Upper lobe of left lung (tissue), 4 donors: ENCODE measurements around the gene XRCC4.

ENCODE experiments used
- CTCF ChIP-seq, 6 experiments: fragments of 450-650 bp in 4 of 6; fragments of 200-600 bp in 2 of 6; sonication (generic) in 2 of 6; IDR thresholded peaks; one replicate each; pipeline ENCODE4 v1.5.1; 2016 to 2019; ENCODE audit warnings: antibody characterized with exemption in 6 of 6
- EP300 ChIP-seq, 4 donors: sonication (generic); formaldehyde crosslinking; IDR thresholded peaks; one replicate each; pipeline ENCODE4 v1.5.1; 2017; ENCODE audit warnings: antibody characterized with exemption in 4 of 4, control low read depth in 2 of 4
- POLR2A ChIP-seq, 4 donors: fragments of 450-650 bp; IDR thresholded peaks; one replicate each; pipeline ENCODE4 v1.5.1; 2016 to 2017; ENCODE audit warnings: antibody characterized with exemption in 4 of 4, mild to moderate bottlenecking in 2 of 4
- POLR2AphosphoS5 ChIP-seq, 2 donors: sonication (generic); formaldehyde crosslinking; IDR thresholded peaks; one replicate each; pipeline ENCODE4 v1.5.1; 2017; ENCODE audit warnings: antibody characterized with exemption in 2 of 2

DNA sequence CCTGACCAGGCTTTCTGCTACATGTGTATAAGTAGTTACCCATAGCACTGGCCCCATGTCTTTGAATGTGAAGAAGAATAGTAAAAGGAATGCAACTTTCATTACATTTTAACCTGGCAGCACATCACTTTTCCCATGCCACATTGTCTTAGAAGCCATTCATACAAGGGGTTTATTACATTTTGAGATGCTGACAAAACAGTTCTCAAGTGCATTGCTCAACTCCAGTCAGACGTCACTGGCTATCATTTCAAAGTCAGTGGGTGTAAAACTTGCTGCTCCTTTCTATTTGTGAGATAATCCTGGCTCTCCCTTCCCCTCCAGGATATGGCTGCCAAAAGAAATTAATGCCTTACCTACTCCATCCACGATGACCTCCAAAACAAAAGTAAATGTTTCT lies 297.2 kb downstream of the XRCC4 start:
- TF ChIP-seq POLR2A (IDR thresholded peaks at IDR 0.05) (no peak), POLR2AphosphoS5 (IDR thresholded peaks at IDR 0.05) (no peak), CTCF (IDR thresholded peaks at IDR 0.05) (no peak), EP300 (IDR thresholded peaks at IDR 0.05) (no peak)
